ENCODE data around the gene LAGE3.
A peak's percentile ranks its signal among the peaks of the same experiment; 100 is the strongest.

LAGE3 gene

GRCh38 chrX:154482786-154483185 is 3.7 kb upstream of the LAGE3 start:
- no peak for TF ChIP-seq CTCF (IDR thresholded peaks at IDR 0.05; ENCODE audit: borderline replicate concordance, insufficient read depth, low read depth, low read length)

GRCh38 chrX:154481911-154482601 is 3.0 kb upstream of the LAGE3 start:
- H3K4me3 ChIP-seq (ENCODE audit: low read depth, low read length), result no peak overlapping the region
- TF ChIP-seq CTCF (IDR thresholded peaks at IDR 0.05; ENCODE audit: borderline replicate concordance, insufficient read depth, low read depth, low read length), result no peak

More at GRCh38 chrX:154482786-154483185, 3.7 kb upstream of the LAGE3 start:
- no peak overlapping the region for H3K4me3 ChIP-seq (ENCODE audit: low read depth, low read length)

GRCh38 chrX:154481195-154481594 is 2.1 kb upstream of the LAGE3 start:
- H3K4me3 ChIP-seq (ENCODE audit: low read depth, low read length), result no peak overlapping the region
- no peak for TF ChIP-seq CTCF (IDR thresholded peaks at IDR 0.05; ENCODE audit: borderline replicate concordance, insufficient read depth, low read depth, low read length)

- TF ChIP-seq CTCF (IDR thresholded peaks at IDR 0.05; ENCODE audit: borderline replicate concordance, insufficient read depth, low read depth, low read length), result no peak
- H3K4me3 ChIP-seq (ENCODE audit: low read depth, low read length), result peak overlapping the region; percentile 67
These were observed 1.1 kb downstream of the LAGE3 start for GRCh38 chrX:154477891-154478477.

- no peak for TF ChIP-seq CTCF (IDR thresholded peaks at IDR 0.05; ENCODE audit: borderline replicate concordance, insufficient read depth, low read depth, low read length)
- H3K4me3 ChIP-seq (ENCODE audit: low read depth, low read length), result no peak overlapping the region
These were observed 2.3 kb downstream of the LAGE3 start for GRCh38 chrX:154476821-154477220.

GRCh38 chrX:154473683-154474082 is 5.4 kb downstream of the LAGE3 start:
- no peak overlapping the region for H3K4me3 ChIP-seq (ENCODE audit: low read depth, low read length)
- no peak for TF ChIP-seq CTCF (IDR thresholded peaks at IDR 0.05; ENCODE audit: borderline replicate concordance, insufficient read depth, low read depth, low read length)
